ENCODE results near the gene SLC25A42.

SLC25A42 gene

GRCh38 chr19:19054315-19054938, 9.4 kb upstream of the SLC25A42 start:
- no peak for TF ChIP-seq CTCF (IDR thresholded peaks at IDR 0.05; ENCODE audit: borderline replicate concordance, control extremely low read depth, extremely low read depth, insufficient read depth, missing control alignments)
- in situ Hi-C loops (cut with MboI; ENCODE audit: low sequenced_read_pairs, unreplicated experiment), result no loop called here
- no peak for DNase-seq (ENCODE audit: low spot score)

GRCh38 chr19:19054939-19055440, 8.8 kb upstream of the SLC25A42 start:
- no peak for TF ChIP-seq CTCF (IDR thresholded peaks at IDR 0.05; ENCODE audit: borderline replicate concordance, control extremely low read depth, extremely low read depth, insufficient read depth, missing control alignments)
- DNase-seq (ENCODE audit: low spot score), result no peak
- in situ Hi-C loops (cut with MboI; ENCODE audit: low sequenced_read_pairs, unreplicated experiment), result no loop called here

GRCh38 chr19:19055701-19056100, 8.1 kb upstream of the SLC25A42 start:
- in situ Hi-C loops (cut with MboI; ENCODE audit: low sequenced_read_pairs, unreplicated experiment), result no loop called here
- DNase-seq (ENCODE audit: low spot score), result no peak
- no peak for TF ChIP-seq CTCF (IDR thresholded peaks at IDR 0.05; ENCODE audit: borderline replicate concordance, control extremely low read depth, extremely low read depth, insufficient read depth, missing control alignments)

- DNase-seq (ENCODE audit: low spot score), result no peak
- no peak for TF ChIP-seq CTCF (IDR thresholded peaks at IDR 0.05; ENCODE audit: borderline replicate concordance, control extremely low read depth, extremely low read depth, insufficient read depth, missing control alignments)
- in situ Hi-C loops (cut with MboI; ENCODE audit: low sequenced_read_pairs, unreplicated experiment), result no loop called here
Measured at GRCh38 chr19:19056636-19057275, 7.0 kb upstream of the SLC25A42 start.

GRCh38 chr19:19057317-19057716, 6.5 kb upstream of the SLC25A42 start:
- no peak for TF ChIP-seq CTCF (IDR thresholded peaks at IDR 0.05; ENCODE audit: borderline replicate concordance, control extremely low read depth, extremely low read depth, insufficient read depth, missing control alignments)
- in situ Hi-C loops (cut with MboI; ENCODE audit: low sequenced_read_pairs, unreplicated experiment), result no loop called here
- no peak for DNase-seq (ENCODE audit: low spot score)

- in situ Hi-C loops (cut with MboI; ENCODE audit: low sequenced_read_pairs, unreplicated experiment), result no loop called here
Measured at GRCh38 chr19:19057720-19058119, 6.1 kb upstream of the SLC25A42 start.

More at GRCh38 chr19:19057720-19058119, 6.1 kb upstream of the SLC25A42 start:
- no peak for DNase-seq (ENCODE audit: low spot score)
- no peak for TF ChIP-seq CTCF (IDR thresholded peaks at IDR 0.05; ENCODE audit: borderline replicate concordance, control extremely low read depth, extremely low read depth, insufficient read depth, missing control alignments)

Data from GM13976 (cell line).